Left lung (tissue), 10 donors: ENCODE results near the gene HOXB1. TPM values are rescaled to one million over a fixed set of nuclear protein-coding genes. Genes with fewer than 3 reads are reported as not detected.

Source experiments
- ATAC-seq: fragments of 200-7000 bp; cut with Tn5 transposase; one replicate; pipeline ENCODE4 v1.9.1; 2020; ENCODE audit warnings: moderate library complexity
- DNase-seq, 4 donors: peaks; one replicate each; pipeline ENCODE4 v3.0.0-alpha.2; 2013 to 2020
- H3K27ac ChIP-seq, 2 donors: fragments of 200-600 bp; sonication (generic) in 1 of 2; one replicate each; pipeline versions ENCODE4 v1.5.0 to v1.8.0; 2020 to 2021
- H3K27me3 ChIP-seq, 2 donors: fragments of 200-600 bp; sonication (generic) in 1 of 2; one replicate each; pipeline versions ENCODE4 v1.5.0 to v1.8.0; 2020 to 2021
- H3K36me3 ChIP-seq, 2 donors: fragments of 200-600 bp; sonication (generic) in 1 of 2; one replicate each; pipeline versions ENCODE4 v1.5.0 to v1.8.0; 2020 to 2021
- H3K4me1 ChIP-seq, 2 donors: fragments of 200-600 bp; one replicate each; pipeline ENCODE4 v1.8.0; 2021
- H3K4me3 ChIP-seq, 2 donors: fragments of 200-600 bp; sonication (generic) in 1 of 2; one replicate each; pipeline versions ENCODE4 v1.5.0 to v1.8.0; 2020 to 2021; ENCODE audit warnings: mild to moderate bottlenecking in 1 of 2
- H3K9me3 ChIP-seq, 2 donors: fragments of 200-600 bp; sonication (generic) in 1 of 2; one replicate each; pipeline versions ENCODE4 v1.5.0 to v1.8.0; 2020 to 2021
- intact Hi-C, 2 donors: fragments of 100-400 bp; cut with DNase I; formaldehyde crosslinking; loops; one replicate each; pipeline versions ENCODE4 v1.11.2 to v1.14.2; 2022
- polyA plus RNA-seq, 6 donors: library from polyadenylated mRNA; unstranded; fragments of 120-200 nt; gene quantifications; one replicate each; pipeline ENCODE4 v1.2.1, GENCODE V29; 2013; ENCODE audit not compliant: insufficient read length in 6 of 6
- total RNA-seq, 2 donors: library from RNA; stranded (reverse); fragmentation: NEBNext Ultra II Directional; extraction: Animal tissue kit (Norgen Biotek cat#: 25700); gene quantifications; one replicate each; pipeline ENCODE4 v1.2.1, GENCODE V29; 2021
- TF ChIP-seq, protein P1 (sequence below), 2 donors: fragments of 200-600 bp; sonication (generic) in 1 of 2; IDR thresholded peaks; one replicate each; pipeline versions ENCODE4 v1.5.0 to v1.8.0; 2021; ENCODE audit warnings: antibody characterized with exemption in 2 of 2
- donor health status: DM: no; HTN: yes; CAD: no.
- donor health status: DM: no; HTN: no; CAD: no.

Gene HOXB1
- total and polyA plus RNA-seq, 8 donors: 0.09 to 0.39 (median 0.10) TPM; not detected in 3

DNA sequence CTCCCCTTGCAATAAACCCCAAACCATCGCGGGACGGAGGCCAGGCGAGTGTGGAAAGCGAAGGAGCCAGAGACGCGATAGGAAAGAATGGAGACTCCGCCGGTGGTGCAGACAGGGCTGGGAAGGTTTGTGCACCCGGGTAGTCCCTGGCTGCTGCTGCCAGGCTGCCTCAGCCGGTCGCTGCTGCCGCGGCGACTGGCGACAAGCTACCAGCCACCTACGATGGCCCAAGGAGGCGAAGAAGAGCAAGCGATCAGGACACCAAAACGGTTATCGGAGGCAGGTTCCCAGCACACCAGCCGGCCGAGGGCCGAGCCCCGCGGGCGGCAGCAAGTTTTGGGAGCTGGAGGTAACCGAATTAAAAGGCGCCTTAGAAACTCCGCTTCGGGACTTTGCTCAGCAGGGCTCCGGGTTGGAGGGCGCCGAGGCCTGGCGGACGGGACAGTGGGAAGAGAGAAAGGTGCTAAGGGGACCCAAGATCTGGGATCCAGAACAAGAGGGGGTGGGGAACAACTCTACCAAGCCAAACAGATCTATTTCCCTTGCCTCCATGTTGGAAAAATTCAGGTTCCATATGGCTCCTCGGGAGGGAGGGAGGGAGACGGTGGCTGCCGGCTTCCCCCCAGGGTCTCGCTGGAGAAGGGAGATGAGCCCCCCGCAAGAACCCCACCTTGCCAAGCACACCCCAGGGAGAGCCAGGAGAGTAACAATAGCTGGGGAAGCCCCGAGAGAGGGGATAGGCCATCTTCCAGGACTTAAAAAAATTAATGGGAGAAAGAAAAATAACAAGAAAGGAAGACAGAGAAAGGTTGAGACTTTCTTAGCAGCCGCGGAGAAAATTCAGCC lies 23.8 kb upstream of the HOXB1 start:
- Histone ChIP-seq H3K4me1 (no peaks in the 10 kb centered on the region), H3K4me3 (peak overlapping the region in 1 of 2 donors; percentile 6), H3K36me3 (no peaks in the 10 kb centered on the region), H3K27ac (peak overlapping the region; percentile 39 to 82), H3K27me3 (peaks cover 31 to 100% of the 10 kb centered on the region in 2 donors), H3K9me3 (no peaks in the 10 kb centered on the region)
- ATAC-seq (no peak), DNase-seq (peak in 2 of 4 donors; percentile 17 to 23)
- intact Hi-C loops: no loop called here
- TF ChIP-seq, protein P1, sequence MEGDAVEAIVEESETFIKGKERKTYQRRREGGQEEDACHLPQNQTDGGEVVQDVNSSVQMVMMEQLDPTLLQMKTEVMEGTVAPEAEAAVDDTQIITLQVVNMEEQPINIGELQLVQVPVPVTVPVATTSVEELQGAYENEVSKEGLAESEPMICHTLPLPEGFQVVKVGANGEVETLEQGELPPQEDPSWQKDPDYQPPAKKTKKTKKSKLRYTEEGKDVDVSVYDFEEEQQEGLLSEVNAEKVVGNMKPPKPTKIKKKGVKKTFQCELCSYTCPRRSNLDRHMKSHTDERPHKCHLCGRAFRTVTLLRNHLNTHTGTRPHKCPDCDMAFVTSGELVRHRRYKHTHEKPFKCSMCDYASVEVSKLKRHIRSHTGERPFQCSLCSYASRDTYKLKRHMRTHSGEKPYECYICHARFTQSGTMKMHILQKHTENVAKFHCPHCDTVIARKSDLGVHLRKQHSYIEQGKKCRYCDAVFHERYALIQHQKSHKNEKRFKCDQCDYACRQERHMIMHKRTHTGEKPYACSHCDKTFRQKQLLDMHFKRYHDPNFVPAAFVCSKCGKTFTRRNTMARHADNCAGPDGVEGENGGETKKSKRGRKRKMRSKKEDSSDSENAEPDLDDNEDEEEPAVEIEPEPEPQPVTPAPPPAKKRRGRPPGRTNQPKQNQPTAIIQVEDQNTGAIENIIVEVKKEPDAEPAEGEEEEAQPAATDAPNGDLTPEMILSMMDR (IDR thresholded peaks at IDR 0.05): no peak

GRCh38 chr17:48553826-48554225 lies 23.0 kb upstream of the HOXB1 start:
- TF ChIP-seq, protein P1 (IDR thresholded peaks at IDR 0.05): no peak
- H3K36me3 ChIP-seq: no peaks in the 10 kb centered on the region
- DNase-seq (peak in 2 of 4 donors; percentile 9 to 15), ATAC-seq (no peak)
- intact Hi-C loops: no loop called here
- no peaks in the 10 kb centered on the region for H3K4me1 ChIP-seq
- no peaks in the 10 kb centered on the region for H3K9me3 ChIP-seq
- peak overlapping the region in 1 of 2 donors; percentile 82 for H3K27ac ChIP-seq
- no peak overlapping the region for H3K4me3 ChIP-seq
- peaks cover 31 to 100% of the 10 kb centered on the region in 2 donors for H3K27me3 ChIP-seq

- intact Hi-C loops: no loop called here
- peaks cover 31 to 100% of the 10 kb centered on the region in 2 donors for H3K27me3 ChIP-seq
- no peaks in the 10 kb centered on the region for H3K36me3 ChIP-seq
- H3K4me1 ChIP-seq: no peaks in the 10 kb centered on the region
- H3K9me3 ChIP-seq: no peaks in the 10 kb centered on the region
- peak overlapping the region; percentile 33 to 86 for H3K27ac ChIP-seq
- DNase-seq: peak in 2 of 4 donors; percentile 14 to 44
- ATAC-seq: no peak
- H3K4me3 ChIP-seq: no peak overlapping the region
- TF ChIP-seq, protein P1 (IDR thresholded peaks at IDR 0.05): no peak
Observed at GRCh38 chr17:48553190-48553547, 22.4 kb upstream of the HOXB1 start.

DNA sequence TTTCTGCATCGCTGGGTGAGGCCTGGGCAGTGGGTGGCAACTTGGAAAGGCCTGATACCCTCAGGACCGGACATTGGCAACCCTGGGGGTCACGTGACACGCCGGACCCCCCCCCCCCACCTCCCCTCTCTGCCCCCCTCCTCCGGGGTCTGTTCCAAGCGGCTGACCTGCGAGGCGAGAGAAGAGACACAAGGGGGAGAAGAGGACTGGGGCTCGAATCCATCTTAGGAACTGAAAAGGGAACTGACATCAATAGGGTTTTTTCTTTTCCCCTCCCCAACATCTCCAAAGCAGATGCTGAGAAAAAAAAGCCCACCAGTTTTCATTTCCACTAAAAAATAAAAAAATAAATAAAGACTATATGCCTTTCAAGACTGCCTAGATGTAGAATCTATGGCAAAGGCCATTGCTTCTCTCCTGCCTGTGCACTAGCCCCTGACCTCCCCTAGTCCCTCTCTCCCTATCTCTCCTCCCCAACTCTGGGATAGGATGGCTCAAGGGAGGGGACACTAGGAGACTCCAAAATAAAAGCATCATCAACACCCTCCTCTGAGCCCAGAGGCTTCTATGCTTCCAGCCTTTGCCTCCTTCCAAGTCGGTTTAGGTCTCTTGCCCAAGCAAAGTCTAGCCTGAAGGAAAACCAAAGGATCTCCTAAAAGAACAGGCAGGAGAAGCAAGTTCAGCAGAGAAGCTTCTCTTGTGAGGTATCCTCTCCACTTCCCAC lies 21.8 kb upstream of the HOXB1 start:
- DNase-seq (peak in 1 of 4 donors; percentile 74), ATAC-seq (peak; percentile 45)
- H3K9me3 ChIP-seq: no peaks in the 10 kb centered on the region
- TF ChIP-seq, protein P1 (IDR thresholded peaks at IDR 0.05): no peak
- no peaks in the 10 kb centered on the region for H3K36me3 ChIP-seq
- no peaks in the 10 kb centered on the region for H3K4me1 ChIP-seq
- H3K27me3 ChIP-seq: peaks cover 31 to 100% of the 10 kb centered on the region in 2 donors
- peak overlapping the region; percentile 33 to 86 for H3K27ac ChIP-seq
- H3K4me3 ChIP-seq: no peak overlapping the region
- intact Hi-C loops: no loop called here
